Thymus (tissue), 11 donors: ENCODE results near the gene OTOR. TPM values are rescaled to one million over a fixed set of nuclear protein-coding genes. Genes with fewer than 3 reads are reported as not detected.

Source experiments
- DNase-seq, 9 donors: peaks; one replicate each; pipeline ENCODE4 v3.0.0-alpha.2; 2013; ENCODE audit warnings: low spot score in 9 of 9, low read depth in 6 of 9, missing footprints in 1 of 9
- H3K27ac ChIP-seq, 2 donors: one replicate each; pipeline ENCODE4 v1.5.1; 2013; ENCODE audit warnings: control low read depth in 1 of 2, low read depth in 1 of 2, low read length in 1 of 2, mild to moderate bottlenecking in 1 of 2, moderate library complexity in 1 of 2
- H3K27me3 ChIP-seq, 2 donors: one replicate each; pipeline ENCODE4 v1.5.1; 2013; ENCODE audit warnings: low read length in 1 of 2; ENCODE audit not compliant: control insufficient read depth in 2 of 2, insufficient read depth in 1 of 2
- H3K36me3 ChIP-seq, 2 donors: one replicate each; pipeline ENCODE4 v1.5.1; 2013; ENCODE audit warnings: low read length in 1 of 2, mild to moderate bottlenecking in 1 of 2, moderate library complexity in 1 of 2; ENCODE audit not compliant: control insufficient read depth in 2 of 2, insufficient read depth in 2 of 2
- H3K4me1 ChIP-seq, 2 donors: one replicate each; pipeline ENCODE4 v1.5.1; 2013; ENCODE audit warnings: low read length in 2 of 2; ENCODE audit not compliant: control insufficient read depth in 2 of 2, insufficient read depth in 2 of 2
- H3K4me3 ChIP-seq, 2 donors: one replicate each; pipeline ENCODE4 v1.5.1; 2013; ENCODE audit warnings: low read length in 2 of 2, control low read depth in 1 of 2, mild to moderate bottlenecking in 1 of 2
- H3K9me3 ChIP-seq, 2 donors: one replicate each; pipeline ENCODE4 v1.5.1; 2013; ENCODE audit warnings: low read length in 1 of 2, mild to moderate bottlenecking in 1 of 2; ENCODE audit not compliant: control insufficient read depth in 2 of 2, insufficient read depth in 1 of 2
- WGBS: extraction: QIAGEN DNeasy Blood & Tissue Kit; methylation state at CpG from one replicate; pipeline ENCODE4 v1.1.7; 2013; 5-methylcytosine and 5-hydroxymethylcytosine counted together
- polyA plus RNA-seq: library from polyadenylated mRNA; stranded (reverse); fragments of 200-250 nt; gene quantifications from one replicate; pipeline ENCODE4 v1.2.3, GENCODE V29; 2013
- total RNA-seq: library from RNA; stranded (reverse); fragments of 120-200 nt; gene quantifications from one replicate; pipeline ENCODE4 v1.2.4, GENCODE V29; 2013
- donor health status: healthy.

The OTOR gene
- total and polyA plus RNA-seq, 2 donors = 0.19 to 1.1 TPM

DNA sequence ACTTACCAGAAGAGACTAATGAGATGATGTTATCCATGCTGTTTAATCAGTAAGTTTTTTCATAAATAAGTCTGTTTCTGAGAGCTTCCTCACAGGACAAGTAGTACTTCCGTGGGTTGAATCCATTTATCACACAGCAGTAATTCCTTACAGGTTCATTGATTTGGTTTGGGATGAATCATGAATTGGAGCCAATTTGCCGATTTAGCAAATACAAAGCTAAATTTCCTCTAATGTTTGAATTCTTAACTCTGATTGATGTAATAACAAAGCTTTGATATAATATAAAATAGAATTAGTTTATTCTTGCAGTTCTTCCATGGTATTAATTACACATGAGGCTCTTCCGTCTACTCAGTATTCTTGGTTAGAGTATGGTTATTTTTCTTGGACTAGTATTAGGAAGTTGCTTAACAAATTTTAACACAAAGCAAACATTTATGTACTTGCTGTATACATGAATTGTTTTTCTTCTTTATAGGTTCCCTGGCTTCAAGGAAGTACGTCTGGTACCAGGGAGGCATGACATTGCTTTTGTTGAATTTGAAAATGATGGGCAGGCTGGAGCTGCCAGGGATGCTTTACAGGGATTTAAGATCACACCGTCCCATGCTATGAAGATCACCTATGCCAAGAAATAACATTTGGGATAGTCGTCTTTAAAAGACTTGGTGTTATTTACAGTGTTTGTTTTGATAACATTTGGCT lies 7.6 kb upstream of the OTOR start:
- H3K36me3 ChIP-seq = peaks cover 9 to 22% of the 10 kb centered on the region in 2 donors
- no peak overlapping the region for H3K4me3 ChIP-seq
- H3K27me3 ChIP-seq = no peaks in the 10 kb centered on the region
- H3K4me1 ChIP-seq = no peaks in the 10 kb centered on the region
- H3K9me3 ChIP-seq = no peaks in the 10 kb centered on the region
- 98% methylated on average over 6 of the region's 6 CpGs for WGBS
- H3K27ac ChIP-seq = no peak overlapping the region
- DNase-seq = no peak

GRCh38 chr20:16744178-16744807 lies 3.9 kb upstream of the OTOR start:
- Histone ChIP-seq H3K36me3 (peaks cover 0 to 14% of the 10 kb centered on the region in 2 donors), H3K9me3 (no peaks in the 10 kb centered on the region), H3K4me3 (no peak overlapping the region), H3K4me1 (no peaks in the 10 kb centered on the region), H3K27ac (no peak overlapping the region), H3K27me3 (no peaks in the 10 kb centered on the region)
- 90% methylated on average over 3 of the region's 3 CpGs for WGBS
- DNase-seq = no peak

DNA sequence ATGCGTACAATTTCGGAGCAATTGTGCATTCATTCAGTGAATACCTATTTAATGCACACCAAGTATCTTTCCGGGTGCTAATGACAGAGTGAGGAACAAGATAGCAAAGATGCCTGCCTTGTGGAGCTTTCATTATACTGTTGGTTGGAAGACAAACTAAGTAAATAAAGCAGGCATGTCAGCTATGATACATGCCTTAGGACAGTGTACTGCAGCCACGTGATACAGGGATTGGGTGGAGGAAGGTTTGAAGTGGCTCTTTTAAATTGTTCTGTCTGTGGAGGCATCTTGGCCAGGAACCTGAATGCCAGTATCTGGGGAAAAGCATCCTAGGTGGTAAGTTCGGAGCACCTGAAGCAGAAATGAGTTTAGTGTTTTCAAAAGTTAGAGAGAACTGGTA lies 3.0 kb upstream of the OTOR start:
- no peak for DNase-seq
- no peak overlapping the region for H3K27ac ChIP-seq
- 93% methylated on average over 5 of the region's 5 CpGs for whole genome bisulfite sequencing

DNA sequence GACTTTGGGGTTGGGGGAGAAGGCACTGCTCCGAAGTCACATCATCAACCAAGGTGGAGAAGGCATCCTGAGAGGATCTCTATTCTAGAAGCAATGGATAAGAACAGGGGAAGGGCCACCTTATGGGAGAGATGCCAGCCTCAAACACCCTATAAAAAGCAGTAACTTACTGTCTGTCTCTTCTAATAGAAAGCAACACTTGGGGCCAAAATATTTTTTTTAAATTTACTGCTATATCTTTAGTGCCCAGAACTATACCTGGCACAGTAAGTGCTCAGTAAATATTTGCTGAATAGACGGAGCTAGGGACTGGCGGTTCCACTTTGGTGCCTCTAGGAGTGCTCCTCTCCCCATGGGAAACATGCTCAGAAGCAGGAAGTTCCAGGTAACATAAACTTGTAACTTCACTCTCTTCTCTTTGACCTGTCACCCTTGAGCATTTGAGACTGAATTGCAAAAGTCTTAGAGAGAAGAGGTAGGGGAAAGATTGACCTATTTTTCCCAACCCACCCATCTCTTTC lies 807 bp upstream of the OTOR start:
- WGBS = 84% methylated on average over 3 of the region's 3 CpGs
- H3K27ac ChIP-seq = no peak overlapping the region
- no peak for DNase-seq
- H3K9me3 ChIP-seq = no peaks in the 10 kb centered on the region
- H3K4me1 ChIP-seq = no peaks in the 10 kb centered on the region
- peaks cover 0 to 2% of the 10 kb centered on the region in 2 donors for H3K27me3 ChIP-seq
- H3K4me3 ChIP-seq = no peak overlapping the region
- H3K36me3 ChIP-seq = no peaks in the 10 kb centered on the region

More for the DNA sequence above, 3.0 kb upstream of the OTOR start:
- Histone ChIP-seq H3K27me3 (peaks cover 0 to 2% of the 10 kb centered on the region in 2 donors), H3K4me1 (no peaks in the 10 kb centered on the region), H3K36me3 (peaks cover 0 to 6% of the 10 kb centered on the region in 2 donors), H3K4me3 (no peak overlapping the region), H3K9me3 (no peaks in the 10 kb centered on the region)

GRCh38 chr20:16749573-16749972 lies 1.4 kb downstream of the OTOR start:
- no peak overlapping the region for H3K4me3 ChIP-seq
- WGBS = 60% methylated on average over 11 of the region's 11 CpGs
- no peak overlapping the region for H3K27ac ChIP-seq

DNA sequence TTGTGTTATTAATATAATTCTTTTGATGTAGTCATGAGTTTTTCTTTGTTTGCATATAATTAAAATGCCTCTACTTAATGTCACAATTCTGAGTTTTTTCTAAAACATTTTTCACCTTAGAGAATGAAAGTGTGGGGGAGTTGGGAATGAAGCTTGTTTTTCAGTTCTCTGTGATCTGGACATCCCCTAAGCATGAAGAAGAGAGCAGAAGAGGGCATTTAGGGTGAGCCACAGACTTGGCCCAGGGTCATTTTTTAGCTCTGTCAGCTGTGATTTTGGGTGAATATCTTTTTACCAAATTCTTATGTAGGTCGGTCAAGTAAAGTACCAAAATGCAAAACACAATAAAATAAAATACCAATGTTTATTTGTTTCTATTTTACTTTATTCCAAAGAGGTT lies 3.9 kb downstream of the OTOR start:
- Histone ChIP-seq H3K27ac (no peak overlapping the region), H3K9me3 (no peaks in the 10 kb centered on the region), H3K4me1 (no peaks in the 10 kb centered on the region), H3K36me3 (no peaks in the 10 kb centered on the region), H3K27me3 (peaks cover 0 to 2% of the 10 kb centered on the region in 2 donors), H3K4me3 (no peak overlapping the region)
- 94% methylated on average over 1 of the region's 1 CpG for WGBS
- no peak for DNase-seq

More at GRCh38 chr20:16749573-16749972, 1.4 kb downstream of the OTOR start:
- no peaks in the 10 kb centered on the region for H3K9me3 ChIP-seq
- DNase-seq = no peak
- H3K36me3 ChIP-seq = no peaks in the 10 kb centered on the region
- peaks cover 0 to 2% of the 10 kb centered on the region in 2 donors for H3K27me3 ChIP-seq
- no peaks in the 10 kb centered on the region for H3K4me1 ChIP-seq

DNA sequence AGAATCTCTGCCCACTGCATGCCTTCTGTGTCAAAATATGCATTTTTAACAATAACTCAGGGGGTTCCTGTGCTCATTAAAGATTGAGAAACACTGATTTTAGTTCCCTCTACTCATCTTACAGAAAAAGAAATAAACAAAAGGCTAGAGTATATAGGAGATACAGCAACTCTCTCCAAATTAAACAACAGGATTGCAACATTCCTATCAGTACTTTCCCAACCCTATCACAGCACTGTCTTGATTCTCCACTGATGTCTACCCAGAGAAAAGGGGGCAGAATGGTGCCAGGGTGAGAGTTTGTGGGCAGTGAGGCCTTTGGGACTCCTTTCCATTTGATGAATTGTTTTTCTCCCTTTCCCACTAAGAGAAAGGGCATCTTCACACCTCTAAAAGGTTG lies 4.7 kb downstream of the OTOR start:
- Histone ChIP-seq H3K27me3 (peaks cover 0 to 2% of the 10 kb centered on the region in 2 donors), H3K9me3 (no peaks in the 10 kb centered on the region), H3K4me1 (no peaks in the 10 kb centered on the region), H3K4me3 (no peak overlapping the region), H3K36me3 (no peaks in the 10 kb centered on the region), H3K27ac (no peak overlapping the region)
- DNase-seq = no peak

DNA sequence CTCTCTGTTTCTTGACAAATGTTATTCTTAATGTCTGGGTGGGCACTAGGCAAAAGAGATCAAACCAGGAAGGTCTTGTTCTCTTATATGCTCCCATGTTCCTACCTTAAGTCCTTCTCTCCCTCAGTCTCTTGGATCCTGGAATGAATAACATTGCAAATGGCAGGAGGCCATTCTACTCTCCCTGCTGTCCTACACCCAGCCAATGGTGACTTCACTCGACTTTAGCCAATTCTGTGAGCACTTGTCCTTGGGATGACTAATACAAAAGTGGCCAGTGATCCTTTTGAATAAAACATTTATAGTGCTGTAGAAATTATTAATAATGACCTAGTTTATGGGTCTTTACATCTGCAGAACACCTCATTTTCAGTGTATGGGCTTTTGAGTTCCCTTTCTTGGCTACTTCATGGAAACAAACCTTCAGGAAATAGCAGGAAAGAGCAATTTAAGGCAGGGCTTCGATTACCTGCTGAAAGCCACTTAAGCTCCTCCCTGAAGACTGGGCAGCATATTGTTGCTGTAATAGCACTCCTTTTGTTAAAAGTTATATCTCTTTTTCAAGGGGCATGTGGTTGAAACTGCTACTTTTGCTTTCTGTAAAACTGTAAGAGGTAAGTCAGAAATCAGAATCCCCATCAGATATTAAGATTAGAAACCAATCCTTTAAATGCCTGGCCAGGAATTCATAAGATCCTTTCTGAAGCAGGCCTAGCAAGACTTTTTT lies 10.5 kb downstream of the OTOR start:
- no peak overlapping the region for H3K27ac ChIP-seq
- no peaks in the 10 kb centered on the region for H3K36me3 ChIP-seq
- DNase-seq = no peak
- H3K27me3 ChIP-seq = no peaks in the 10 kb centered on the region
- H3K9me3 ChIP-seq = no peaks in the 10 kb centered on the region
- no peak overlapping the region for H3K4me3 ChIP-seq
- 68% methylated on average over 2 of the region's 2 CpGs for WGBS
- no peaks in the 10 kb centered on the region for H3K4me1 ChIP-seq

DNA sequence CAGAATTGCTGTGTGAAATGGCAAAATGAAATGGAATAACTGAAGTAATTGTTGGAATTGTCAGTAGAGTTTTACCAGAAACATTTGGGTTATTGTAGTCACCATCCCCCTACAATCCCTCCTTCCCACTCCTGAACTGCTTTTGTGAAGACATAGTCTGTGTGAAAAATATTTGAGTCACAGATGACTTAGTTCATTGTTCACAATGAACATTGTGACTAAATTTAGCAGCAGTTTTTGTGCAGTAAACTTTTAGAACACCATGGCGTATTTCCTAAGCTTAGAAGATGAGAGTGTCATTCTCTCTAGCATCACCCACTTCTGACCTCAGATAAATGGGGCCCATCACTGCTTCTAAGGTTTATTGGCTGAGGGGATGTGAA lies 11.0 kb downstream of the OTOR start:
- Histone ChIP-seq H3K27ac (no peak overlapping the region), H3K36me3 (no peaks in the 10 kb centered on the region), H3K4me3 (no peak overlapping the region), H3K9me3 (no peaks in the 10 kb centered on the region), H3K27me3 (no peaks in the 10 kb centered on the region), H3K4me1 (no peaks in the 10 kb centered on the region)
- 97% methylated on average over 1 of the region's 1 CpG for WGBS
- no peak for DNase-seq
